HepG2 (cell line): ENCODE measurements around the gene RILP. TPM values are rescaled to one million over a fixed set of nuclear protein-coding genes. Genes with fewer than 3 reads are reported as not detected.
A peak's percentile ranks its signal among the peaks of the same experiment; 100 is the strongest.

Experiments used
- AHR ChIP-seq: IDR thresholded peaks from 2 replicates; pipeline ENCODE4 v1.6.1; 2018; ENCODE audit warnings: missing genetic modification reagents, missing compliant biosample characterization
- CBX2 ChIP-seq, 2 experiments: fragments of 200-600 bp in 1 of 2; sonication (generic); formaldehyde crosslinking in 1 of 2; IDR thresholded peaks; 2 replicates each; pipeline versions ENCODE4 v1.7.0 to v1.8.1; 2018 to 2022; ENCODE audit warnings: low read depth in 2 of 2, low read length in 1 of 2, mild to moderate bottlenecking in 1 of 2, missing genetic modification reagents in 1 of 2
- CENPX ChIP-seq: sonication (generic); formaldehyde crosslinking; IDR thresholded peaks from 2 replicates; pipeline ENCODE4 v1.9.0; 2021; ENCODE audit warnings: mild to moderate bottlenecking, missing genetic modification reagents, moderate library complexity
- CREB1 ChIP-seq, 2 experiments: fragments of 450-650 bp in 1 of 2; IDR thresholded peaks; 2 replicates each; pipeline ENCODE4 v1.6.1; 2016 to 2017; ENCODE audit warnings: control low read depth in 1 of 2, mild to moderate bottlenecking in 1 of 2, missing compliant biosample characterization in 1 of 2, missing genetic modification characterization in 1 of 2
- GABPB1 ChIP-seq: IDR thresholded peaks from 2 replicates; pipeline ENCODE4 v1.6.1; 2016; ENCODE audit warnings: mild to moderate bottlenecking, missing genetic modification reagents, moderate library complexity, missing compliant biosample characterization
- MAFK ChIP-seq, 2 experiments: IDR thresholded peaks in 1 of 2; conservative IDR thresholded peaks in 1 of 2; 2 replicates each; pipeline ENCODE4 v1.6.1; 2011; ENCODE audit warnings: improper control_type of control experiment in 2 of 2, low read length in 2 of 2
- PCBP1 ChIP-seq: fragments of 200-400 bp; formaldehyde crosslinking; IDR thresholded peaks from 2 replicates; pipeline ENCODE4 v1.6.1; 2017; ENCODE audit warnings: mild to moderate bottlenecking, low read depth, low read length, borderline replicate concordance
- RBAK ChIP-seq: sonication (generic); formaldehyde crosslinking; IDR thresholded peaks from 2 replicates; pipeline ENCODE4 v1.5.1; 2020; ENCODE audit warnings: mild to moderate bottlenecking, missing genetic modification reagents
- RBFOX2 ChIP-seq: fragments of 200-400 bp; formaldehyde crosslinking; IDR thresholded peaks from 2 replicates; pipeline ENCODE4 v1.6.1; 2017; ENCODE audit warnings: low read depth, mild to moderate bottlenecking, low read length
- ZGPAT ChIP-seq: IDR thresholded peaks from 2 replicates; pipeline ENCODE4 v1.6.1; 2016; ENCODE audit warnings: mild to moderate bottlenecking
- ZMYM2 ChIP-seq: sonication (generic); formaldehyde crosslinking; IDR thresholded peaks from 2 replicates; pipeline ENCODE4 v1.8.0; 2022; ENCODE audit warnings: mild to moderate bottlenecking, missing genetic modification reagents
- ZNF142 ChIP-seq: sonication (generic); formaldehyde crosslinking; IDR thresholded peaks from 2 replicates; pipeline ENCODE4 v1.4.0; 2020; ENCODE audit warnings: missing genetic modification reagents
- ZNF629 ChIP-seq: sonication (generic); formaldehyde crosslinking; conservative IDR thresholded peaks from 2 replicates; pipeline ENCODE4 v1.5.0; 2020; ENCODE audit warnings: missing genetic modification reagents
- ZNF761 ChIP-seq: sonication (generic); formaldehyde crosslinking; conservative IDR thresholded peaks from 2 replicates; pipeline ENCODE4 v1.4.0; 2020; ENCODE audit warnings: mild to moderate bottlenecking, missing genetic modification reagents
- ZNF776 ChIP-seq: sonication (generic); formaldehyde crosslinking; IDR thresholded peaks from 2 replicates; pipeline ENCODE4 v1.4.0; 2020; ENCODE audit warnings: mild to moderate bottlenecking, missing genetic modification reagents
- ZNF816 ChIP-seq: sonication (generic); formaldehyde crosslinking; IDR thresholded peaks from 2 replicates; pipeline ENCODE4 v1.8.0; 2022; ENCODE audit warnings: missing genetic modification reagents, mild to moderate bottlenecking, borderline replicate concordance
- polyA plus RNA-seq, 8 experiments: library from polyadenylated mRNA; depleted of rRNA in 3 of 8; stranded (reverse) in 7 of 8; unstranded in 1 of 8; fragments of >200 nt; fragmentation: Illumina TruSeq in 4 of 8; extraction: Trizol in 4 of 8; gene quantifications; 2 replicates each; pipeline versions ENCODE4 v1.2.1 to v1.2.3, GENCODE V29; 2011 to 2016; ENCODE audit warnings: low read depth in 4 of 8, missing spikeins in 1 of 8, mixed read lengths in 1 of 8; ENCODE audit not compliant: insufficient read depth in 1 of 8
- total RNA-seq, 5 experiments: library from RNA; depleted of rRNA; stranded (reverse); fragments of >200 nt; fragmentation: Illumina TruSeq; extraction: Trizol; gene quantifications; 2 replicates each; pipeline ENCODE4 v1.2.3, GENCODE V29; 2016; ENCODE audit warnings: low read depth in 1 of 5

Gene RILP
- total and polyA plus RNA-seq, 2 of the 13 experiments (the other 11 are each of a cell fraction or from before 2014, with no cell fraction given) = 6.6 to 8.1 TPM

DNA sequence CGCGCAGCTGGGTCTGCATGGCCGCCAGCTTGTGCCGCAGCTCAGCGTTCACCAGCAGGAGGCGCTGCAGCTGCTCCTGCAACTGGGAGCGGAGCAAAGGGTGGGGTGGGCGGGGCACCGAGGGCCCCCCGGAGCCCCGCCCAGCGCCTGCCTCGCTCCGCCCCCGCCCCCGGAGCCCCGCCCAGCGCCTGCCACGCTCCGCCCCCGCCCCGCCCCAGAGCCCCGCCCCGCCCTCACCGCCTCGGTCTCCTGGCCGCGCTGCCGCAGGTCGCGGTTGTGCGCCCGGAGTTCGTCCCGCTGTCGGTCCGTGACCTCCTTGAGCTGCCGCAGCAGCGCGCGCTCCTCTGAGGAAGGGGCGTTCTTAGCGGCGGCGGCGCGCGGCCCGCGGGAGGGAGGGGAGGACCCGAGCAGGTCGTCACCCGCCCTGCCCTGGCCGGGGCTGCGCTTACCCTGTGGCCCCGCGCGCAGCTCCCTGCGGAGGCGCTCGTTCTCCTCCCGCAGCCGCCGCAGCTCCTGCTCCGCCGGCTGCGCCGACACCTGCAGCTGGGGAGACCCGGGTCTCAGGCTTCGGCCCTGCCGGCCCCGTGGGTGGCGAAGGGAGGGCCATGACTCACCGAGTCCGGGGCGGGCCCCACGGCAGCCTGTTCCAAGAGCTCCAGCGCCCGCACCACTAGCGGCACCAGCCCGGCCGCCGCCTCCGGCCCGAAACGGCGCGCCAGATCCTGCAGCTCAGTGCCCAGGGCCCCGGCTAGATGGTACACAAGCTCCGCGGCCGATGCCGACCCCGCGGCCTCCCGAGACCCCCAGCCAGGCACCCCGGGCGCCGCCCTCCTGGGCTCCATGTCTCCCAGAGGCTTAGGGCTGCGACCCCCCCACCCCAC, 463 bp downstream of the RILP start (continued):
- TF ChIP-seq ZGPAT (CRISPR knock-in tag) (peak; percentile 24; the same call in 1 of the 2 replicates), MAFK (conservative IDR thresholded peaks at IDR 0.05 in 1 of 2, IDR thresholded peaks at IDR 0.05 in 1 of 2; ENCODE audit: low read length in 2 of 2) (no peak), ZNF629 (CRISPR knock-in tag) (no peak), CBX2 (IDR thresholded peaks at IDR 0.05; ENCODE audit: low read depth, low read length) (no peak), CBX2 (CRISPR knock-in tag; IDR thresholded peaks at IDR 0.05; ENCODE audit: low read depth) (0 out of 2 replicates have a peak, but pooled peaks have one; percentile 67), ZNF776 (no peak), PCBP1 (no peak), AHR (no peak), RBAK (CRISPR knock-in tag) (no peak), ZNF816 (CRISPR knock-in tag) (0 out of 2 replicates have a peak, but pooled peaks have one; percentile 31), GABPB1 (CRISPR knock-in tag) (peak; percentile 50), CREB1 (IDR thresholded peaks at IDR 0.05) (no peak), CREB1 (CRISPR knock-in tag; IDR thresholded peaks at IDR 0.05) (no peak), CENPX (no peak), ZNF142 (CRISPR knock-in tag) (peak; percentile 72; the same call in 1 of the 2 replicates), RBFOX2 (peak; percentile 86), ZNF761 (CRISPR knock-in tag) (peak; percentile 78; the same call in 1 of the 2 replicates), ZMYM2 (CRISPR knock-in tag) (no peak)
